ENCODE measurements around the gene ITPA.

ITPA gene

GRCh38 chr20:3246682-3247081 lies 37.4 kb downstream of the ITPA start:
- no peak for DNase-seq

- no peak for DNase-seq
These were observed 38.3 kb downstream of the ITPA start for GRCh38 chr20:3247638-3248037.

GRCh38 chr20:3248167-3248992 lies 39.1 kb downstream of the ITPA start:
- DNase-seq: peak; percentile 38 to 52

- DNase-seq: no peak
These were observed 39.7 kb downstream of the ITPA start for GRCh38 chr20:3248993-3249347.

GRCh38 chr20:3250091-3250504 lies 40.8 kb downstream of the ITPA start:
- DNase-seq: no peak

GRCh38 chr20:3251806-3252205 lies 42.5 kb downstream of the ITPA start:
- no peak for DNase-seq

- DNase-seq: no peak
These were observed 46.4 kb downstream of the ITPA start for GRCh38 chr20:3255728-3256127.

GRCh38 chr20:3258429-3258828 lies 49.1 kb downstream of the ITPA start:
- no peak for DNase-seq

GRCh38 chr20:3262566-3262965 lies 53.3 kb downstream of the ITPA start:
- DNase-seq: no peak

GRCh38 chr20:3270051-3270450 lies 60.8 kb downstream of the ITPA start:
- no peak for DNase-seq

GRCh38 chr20:3273371-3273770 lies 64.1 kb downstream of the ITPA start:
- no peak for DNase-seq
